NCI-H748 treated with DMSO at 0.1 percent for 48 hours (cell line): ENCODE data around the gene SLC5A6.

ENCODE experiments used
- DNase-seq: peaks from one replicate; lab custom pipeline; 2025; lab: John Stamatoyannopoulos, UW

The SLC5A6 gene

GRCh38 chr2:27236626-27237025, 24.6 kb upstream of the SLC5A6 start:
- DNase-seq = no peak

DNA sequence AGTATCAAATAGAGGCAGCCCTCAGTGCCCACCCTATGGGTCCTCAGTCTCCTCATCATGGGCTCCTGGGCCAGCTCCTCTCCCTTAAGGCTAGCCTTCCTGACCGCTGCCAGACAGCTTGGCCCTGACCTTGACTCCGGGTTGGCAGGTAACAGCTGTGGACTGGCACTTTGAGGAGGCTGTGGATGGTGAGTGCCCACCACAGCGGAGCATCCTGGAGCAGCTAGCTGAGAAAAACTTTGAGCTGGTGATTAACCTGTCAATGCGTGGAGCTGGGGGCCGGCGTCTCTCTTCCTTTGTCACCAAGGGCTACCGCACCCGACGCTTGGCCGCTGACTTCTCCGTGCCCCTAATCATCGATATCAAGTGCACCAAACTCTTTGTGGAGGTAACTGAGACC, 24.1 kb upstream of the SLC5A6 start:
- DNase-seq = no peak

- no peak for DNase-seq
Observed at GRCh38 chr2:27233341-27233740, 21.3 kb upstream of the SLC5A6 start.

- DNase-seq = no peak
Observed at GRCh38 chr2:27231921-27232320, 19.9 kb upstream of the SLC5A6 start.

DNA sequence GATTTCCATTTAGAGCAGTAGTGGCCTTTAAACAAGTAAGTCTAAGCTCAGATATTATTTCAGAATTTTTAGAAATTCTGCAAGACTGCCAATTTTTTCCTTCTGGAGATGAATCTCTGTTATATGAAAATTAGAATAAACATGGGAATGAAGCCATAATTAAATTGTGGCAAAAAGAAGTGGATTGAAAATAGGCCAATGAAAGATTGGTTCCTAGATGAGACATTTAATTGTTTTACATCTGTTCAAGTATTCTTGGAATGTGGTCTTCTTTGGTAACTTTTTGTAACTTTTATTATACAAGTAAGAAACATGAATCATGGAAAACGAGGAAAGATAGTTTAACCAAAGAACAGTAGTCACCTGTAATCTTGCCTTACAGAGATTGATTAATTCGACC, 15.4 kb upstream of the SLC5A6 start:
- DNase-seq = no peak

- no peak for DNase-seq
Observed at GRCh38 chr2:27225526-27225925, 13.5 kb upstream of the SLC5A6 start.

DNA sequence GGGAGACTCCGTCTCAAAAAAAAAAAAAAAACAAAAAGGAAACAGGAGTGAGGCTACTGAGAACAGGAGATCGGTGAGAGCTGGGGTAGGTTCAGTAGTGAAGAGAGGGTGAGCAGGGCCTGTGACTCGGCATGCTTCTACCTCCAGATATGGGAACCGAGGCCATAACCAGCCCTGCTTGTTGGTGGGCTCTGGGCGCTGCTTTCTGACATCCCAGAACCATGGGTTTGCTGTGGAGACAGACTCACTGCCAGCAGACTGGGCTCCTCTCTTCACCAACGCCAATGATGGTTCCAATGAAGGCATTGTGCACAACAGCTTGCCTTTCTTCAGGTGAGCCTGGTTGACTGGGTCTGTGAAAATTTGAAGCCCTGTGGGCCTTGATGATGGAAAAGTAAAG, 11.3 kb upstream of the SLC5A6 start:
- DNase-seq = no peak

- no peak for DNase-seq
Observed at GRCh38 chr2:27222407-27222806, 10.3 kb upstream of the SLC5A6 start.

DNA sequence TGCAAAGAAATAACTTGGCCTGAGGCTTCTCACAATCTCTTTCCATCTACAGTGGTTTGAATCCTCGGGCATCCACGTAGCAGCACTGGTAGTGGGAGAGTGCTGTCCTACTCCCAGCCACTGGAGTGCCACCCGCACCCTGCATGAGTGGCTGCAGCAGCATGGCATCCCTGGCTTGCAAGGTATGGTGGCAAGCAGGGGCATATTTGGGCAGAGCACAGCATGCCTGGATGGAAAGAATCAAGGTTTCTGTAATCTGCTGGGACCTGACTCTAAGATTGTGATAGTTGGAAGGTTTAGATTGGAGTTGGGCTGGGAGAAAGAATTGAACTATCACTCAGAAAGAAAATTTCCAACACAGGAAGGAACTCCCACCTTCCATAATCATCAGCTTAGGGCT, 9.1 kb upstream of the SLC5A6 start:
- no peak for DNase-seq

DNA sequence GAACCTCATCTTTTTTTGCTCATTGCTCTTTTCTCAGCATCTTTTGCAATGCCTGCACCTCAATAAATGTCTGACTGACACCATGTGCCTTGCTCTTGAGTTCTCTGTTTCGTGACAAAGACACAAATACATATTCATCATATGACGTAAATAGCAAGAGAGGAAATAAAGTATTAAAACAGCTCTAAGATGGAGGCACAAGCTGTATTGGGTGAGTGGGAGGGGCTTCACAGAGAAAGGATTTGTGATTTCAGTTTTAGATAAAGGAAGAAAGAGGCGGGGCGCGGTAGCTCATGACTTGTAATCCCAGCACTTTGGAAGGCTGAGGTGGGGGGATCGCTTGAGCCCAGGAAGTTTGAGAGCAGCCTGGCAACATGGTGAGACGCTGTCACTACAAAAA, 8.0 kb upstream of the SLC5A6 start:
- no peak for DNase-seq

DNA sequence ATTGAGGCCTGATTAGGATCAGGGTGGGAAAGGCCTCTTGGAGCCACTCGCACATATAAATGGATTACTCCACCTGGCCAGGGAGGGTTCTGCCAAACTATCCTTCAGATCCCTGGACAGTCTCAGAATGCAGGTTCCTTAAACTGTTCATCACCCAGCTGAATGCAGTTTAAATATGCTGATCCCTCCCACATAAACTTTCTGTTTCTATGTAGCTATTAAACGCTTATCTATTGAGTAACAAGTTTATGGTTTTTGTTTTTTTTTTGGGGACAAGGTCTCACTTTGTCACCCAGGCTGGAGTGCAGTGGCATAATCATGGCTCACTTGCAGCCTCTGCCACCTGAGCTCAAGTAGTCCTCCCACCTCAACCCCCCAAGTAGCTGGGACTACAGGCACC, 7.0 kb upstream of the SLC5A6 start:
- no peak for DNase-seq

DNA sequence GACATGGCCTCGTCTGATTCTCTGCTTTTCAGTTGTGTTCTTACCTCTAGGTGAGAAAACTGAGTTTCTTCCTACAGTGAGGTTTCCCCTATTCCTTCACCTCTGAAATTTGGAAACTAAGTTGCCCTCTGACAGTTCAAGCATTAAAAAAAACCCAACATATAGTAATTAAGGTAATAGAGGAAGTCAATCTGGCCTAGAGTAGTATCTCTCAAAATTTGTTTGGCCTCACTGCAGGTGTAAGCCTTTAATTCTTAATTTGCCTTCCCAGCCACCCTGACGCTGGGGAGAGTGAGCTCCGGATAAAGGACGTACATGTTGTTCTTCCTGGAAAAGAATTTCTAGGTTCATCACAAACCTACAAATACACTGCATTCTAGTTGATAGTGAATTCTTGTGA, 6.5 kb upstream of the SLC5A6 start:
- no peak for DNase-seq

DNA sequence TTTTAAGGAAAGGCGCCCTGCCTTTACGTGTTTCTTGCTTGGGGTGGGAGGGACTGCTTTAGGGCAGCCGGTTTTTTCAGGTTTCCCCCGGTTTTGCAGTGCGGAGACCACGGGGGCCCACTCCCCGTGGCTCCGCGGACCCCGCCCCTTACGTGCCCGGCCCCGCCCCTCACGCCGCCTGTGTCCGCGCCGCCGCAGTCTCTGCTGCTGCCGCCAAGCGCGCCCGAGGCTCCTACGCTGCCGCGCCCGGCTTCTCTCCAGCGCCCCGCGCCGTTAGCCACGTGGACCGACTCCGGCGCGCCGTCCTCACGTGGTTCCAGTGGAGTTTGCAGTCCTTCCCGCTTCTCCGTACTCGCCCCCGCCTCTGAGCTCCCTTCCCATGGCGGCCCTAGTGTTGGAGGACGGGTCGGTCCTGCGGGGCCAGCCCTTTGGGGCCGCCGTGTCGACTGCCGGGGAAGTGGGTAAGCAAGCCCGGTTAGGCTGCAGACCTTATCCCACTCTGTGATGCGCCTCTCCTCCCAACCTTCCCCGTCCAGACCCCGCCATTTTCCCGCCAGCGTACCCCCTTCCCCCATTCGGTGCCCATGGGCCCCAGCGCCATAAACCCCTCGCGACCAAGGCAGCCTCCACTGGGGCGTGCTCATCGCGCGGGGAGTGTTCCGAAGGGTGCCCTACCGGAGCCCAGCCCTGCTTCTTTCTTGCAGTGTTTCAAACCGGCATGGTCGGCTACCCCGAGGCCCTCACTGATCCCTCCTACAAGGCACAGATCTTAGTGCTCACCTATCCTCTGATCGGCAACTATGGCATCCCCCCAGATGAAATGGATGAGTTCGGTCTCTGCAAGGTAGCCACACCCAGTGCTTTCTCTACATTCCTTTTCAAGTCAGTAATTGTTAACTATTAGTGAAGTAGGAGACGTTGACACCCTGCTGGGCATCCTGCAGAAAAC, 5.4 kb upstream of the SLC5A6 start, which contains the start of gene CAD:
CAD (plus strand) TSS at position 197 of the 949 bp plus-strand sequence; CDS start at position 380, 183 bp downstream.
- peak; percentile 62 for DNase-seq

- DNase-seq = no peak
Observed at GRCh38 chr2:27216416-27217137, 4.5 kb upstream of the SLC5A6 start.

- DNase-seq = no peak
Observed at GRCh38 chr2:27214941-27215340, 2.9 kb upstream of the SLC5A6 start.

- DNase-seq = peak; percentile 6
Observed at GRCh38 chr2:27212626-27213471, 781 bp upstream of the SLC5A6 start.

DNA sequence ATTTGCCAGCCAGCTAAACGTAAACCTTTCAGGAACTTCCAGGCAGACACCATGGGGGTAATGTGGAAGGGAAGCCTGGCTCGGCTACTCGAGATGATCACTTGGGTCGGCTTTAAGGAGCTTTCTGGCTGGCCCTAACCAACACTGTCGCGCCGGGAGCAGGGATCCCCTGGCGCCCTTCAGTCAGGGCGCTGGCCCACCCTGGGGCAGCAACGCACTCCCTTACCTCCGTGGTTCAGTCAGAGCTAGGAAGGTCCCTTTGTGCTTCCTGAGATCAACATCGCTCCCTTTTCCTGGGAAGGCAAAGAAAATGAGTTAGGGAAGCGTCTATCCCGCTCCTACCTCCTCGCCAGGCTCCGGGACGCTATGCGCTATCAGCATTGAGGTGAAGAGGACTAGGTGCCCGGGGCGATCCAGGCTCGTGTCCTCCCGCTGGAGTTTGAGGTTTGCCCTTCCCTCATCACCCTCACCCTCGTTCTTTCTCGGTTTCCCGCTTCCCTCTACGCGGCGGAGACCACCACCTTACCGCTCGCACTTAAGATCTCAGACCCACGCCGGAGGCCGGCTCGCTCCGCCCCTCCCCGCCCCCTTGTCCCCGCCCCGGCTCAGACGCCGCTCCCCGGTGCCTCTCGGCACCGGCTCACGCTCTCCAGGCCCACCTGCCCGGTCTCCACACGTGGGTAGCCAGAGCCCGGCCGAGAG, 676 bp downstream of the SLC5A6 start:
- peak; percentile 80 for DNase-seq

DNA sequence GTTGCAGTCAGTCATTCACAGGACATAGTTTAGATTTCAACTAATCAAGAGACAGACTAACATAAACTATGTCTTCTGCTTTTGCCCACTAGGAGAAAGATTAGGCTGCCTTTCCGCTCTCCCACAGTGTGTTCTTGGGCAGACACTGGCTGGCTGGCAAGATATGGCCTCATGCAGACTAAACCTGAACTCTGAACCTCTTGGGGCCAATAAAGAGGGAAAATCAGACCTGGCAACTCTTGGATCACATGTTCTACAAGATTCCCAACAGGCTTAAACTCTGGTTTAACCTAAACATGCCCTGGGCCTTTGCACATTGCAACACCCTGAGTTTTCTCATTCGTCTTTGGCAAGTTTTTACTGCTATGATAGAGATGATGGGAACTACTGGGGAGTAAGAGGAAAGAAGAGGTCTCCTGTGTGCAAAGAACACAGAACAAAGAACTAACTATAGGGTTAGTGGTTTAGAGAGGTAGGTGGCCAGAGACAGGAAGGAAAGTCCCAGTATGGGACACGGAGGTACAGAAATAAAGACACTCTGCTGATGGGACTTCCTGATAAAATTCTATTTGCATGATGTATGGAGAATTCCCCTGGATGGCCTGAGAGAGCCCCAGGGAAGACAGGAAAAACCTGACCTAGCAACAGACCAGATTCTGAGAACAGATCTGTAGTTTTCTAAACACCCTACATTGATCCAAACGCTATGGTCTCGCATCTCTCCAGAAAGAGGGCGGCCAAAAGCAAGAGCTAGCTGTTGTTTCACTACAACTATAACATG, 2.3 kb downstream of the SLC5A6 start:
- DNase-seq = no peak

- no peak for DNase-seq
Observed at GRCh38 chr2:27208486-27209050, 3.5 kb downstream of the SLC5A6 start.

DNA sequence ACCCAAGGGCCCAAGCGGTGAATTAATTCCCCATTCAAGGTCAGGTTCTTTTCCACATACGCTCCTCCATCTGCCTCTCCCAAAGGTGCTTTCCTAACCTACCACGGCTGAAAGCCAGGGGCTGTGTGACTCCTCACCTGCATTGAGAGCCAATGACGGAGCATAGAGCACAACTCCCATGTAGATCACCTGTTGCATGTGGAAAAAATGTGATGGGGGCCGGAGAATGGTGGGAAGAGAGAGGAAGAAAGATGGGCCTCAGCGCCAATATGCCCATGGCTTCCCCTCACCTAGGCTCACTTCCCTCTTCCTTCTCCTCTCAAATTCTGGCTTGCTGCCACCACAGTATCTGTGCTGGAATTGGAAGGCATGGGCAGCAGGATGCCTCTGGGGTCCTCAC, 5.7 kb downstream of the SLC5A6 start:
- DNase-seq = no peak
